RWPE2 (cell line): ENCODE results near the gene DEFB113.

Experiments
- ATAC-seq: fragments of 200-7000 bp; cut with Tn5 transposase; 3 replicates; pipeline ENCODE4 v1.9.1; 2021; ENCODE audit warnings: low read depth
- DNase-seq: peaks from one replicate; pipeline ENCODE4 v3.0.0-alpha.2; 2020; ENCODE audit warnings: low spot score
- H3K27ac ChIP-seq: fragments of 450-650 bp; 2 replicates; pipeline ENCODE4 v1.5.1; 2017; ENCODE audit warnings: mild to moderate bottlenecking; ENCODE audit not compliant: poor library complexity, severe bottlenecking
- H3K27me3 ChIP-seq: fragments of 250-450 bp; sonication (Bioruptor Pico); 2 replicates; pipeline ENCODE4 v1.5.1; 2021; ENCODE audit warnings: mild to moderate bottlenecking, moderate library complexity; ENCODE audit not compliant: insufficient read depth, poor library complexity, severe bottlenecking
- H3K36me3 ChIP-seq: fragments of 250-450 bp; sonication (Bioruptor Pico); 2 replicates; pipeline ENCODE4 v1.5.1; 2020; ENCODE audit warnings: low read depth, mild to moderate bottlenecking, moderate library complexity
- H3K4me1 ChIP-seq: fragments of 250-450 bp; sonication (Bioruptor Pico); 2 replicates; pipeline ENCODE4 v1.5.1; 2021; ENCODE audit warnings: mild to moderate bottlenecking, moderate library complexity; ENCODE audit not compliant: insufficient read depth, poor library complexity, severe bottlenecking
- H3K4me3 ChIP-seq: fragments of 250-450 bp; sonication (Bioruptor Pico); 2 replicates; pipeline ENCODE4 v1.5.1; 2021; ENCODE audit warnings: mild to moderate bottlenecking, moderate library complexity; ENCODE audit not compliant: severe bottlenecking
- H3K9me3 ChIP-seq: fragments of 250-450 bp; sonication (Bioruptor Pico); 2 replicates; pipeline ENCODE4 v1.5.1; 2021; ENCODE audit warnings: mild to moderate bottlenecking, moderate library complexity; ENCODE audit not compliant: severe bottlenecking
- TF ChIP-seq, protein P1 (sequence below): fragments of 450-650 bp; IDR thresholded peaks from one replicate; pipeline ENCODE4 v1.5.1; 2017; ENCODE audit warnings: mild to moderate bottlenecking, moderate library complexity; ENCODE audit not compliant: poor library complexity, severe bottlenecking

DEFB113 gene

DNA sequence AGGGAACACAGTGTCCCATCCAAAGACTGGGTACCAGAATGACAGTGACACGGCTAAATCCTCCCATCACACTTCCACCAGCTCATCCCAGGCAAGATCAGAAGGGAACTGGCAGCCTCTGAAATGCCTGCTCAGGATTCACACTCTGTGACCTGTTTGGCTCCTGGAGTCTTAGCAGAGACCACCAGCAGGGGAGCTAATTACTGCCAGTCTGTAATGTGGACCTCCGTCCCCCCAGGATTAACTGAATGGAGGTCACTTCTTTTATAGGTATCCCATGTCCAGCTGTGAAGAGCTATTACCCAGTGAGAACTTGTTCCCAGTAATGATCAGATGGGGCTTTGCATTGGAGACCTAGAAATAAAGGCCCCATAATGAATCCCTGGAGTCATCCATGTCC is 50.6 kb downstream of the DEFB113 start:
- no peak overlapping the region for H3K27ac ChIP-seq
- ATAC-seq = no peak
- H3K9me3 ChIP-seq = peaks cover 2% of the 10 kb centered on the region
- H3K4me1 ChIP-seq = no peaks in the 10 kb centered on the region
- no peaks in the 10 kb centered on the region for H3K36me3 ChIP-seq
- TF ChIP-seq, protein P1, sequence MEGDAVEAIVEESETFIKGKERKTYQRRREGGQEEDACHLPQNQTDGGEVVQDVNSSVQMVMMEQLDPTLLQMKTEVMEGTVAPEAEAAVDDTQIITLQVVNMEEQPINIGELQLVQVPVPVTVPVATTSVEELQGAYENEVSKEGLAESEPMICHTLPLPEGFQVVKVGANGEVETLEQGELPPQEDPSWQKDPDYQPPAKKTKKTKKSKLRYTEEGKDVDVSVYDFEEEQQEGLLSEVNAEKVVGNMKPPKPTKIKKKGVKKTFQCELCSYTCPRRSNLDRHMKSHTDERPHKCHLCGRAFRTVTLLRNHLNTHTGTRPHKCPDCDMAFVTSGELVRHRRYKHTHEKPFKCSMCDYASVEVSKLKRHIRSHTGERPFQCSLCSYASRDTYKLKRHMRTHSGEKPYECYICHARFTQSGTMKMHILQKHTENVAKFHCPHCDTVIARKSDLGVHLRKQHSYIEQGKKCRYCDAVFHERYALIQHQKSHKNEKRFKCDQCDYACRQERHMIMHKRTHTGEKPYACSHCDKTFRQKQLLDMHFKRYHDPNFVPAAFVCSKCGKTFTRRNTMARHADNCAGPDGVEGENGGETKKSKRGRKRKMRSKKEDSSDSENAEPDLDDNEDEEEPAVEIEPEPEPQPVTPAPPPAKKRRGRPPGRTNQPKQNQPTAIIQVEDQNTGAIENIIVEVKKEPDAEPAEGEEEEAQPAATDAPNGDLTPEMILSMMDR = no peak
- H3K4me3 ChIP-seq = no peak overlapping the region
- DNase-seq = no peak
- H3K27me3 ChIP-seq = no peaks in the 10 kb centered on the region
